ENCODE measurements around the gene SNAP47. TPM values are rescaled to one million over a fixed set of nuclear protein-coding genes. Genes with fewer than 3 reads are reported as not detected.

Gene SNAP47
- total RNA-seq, 1 donor from 2014 or later, result 45.9 TPM

GRCh38 chr1:227797144-227797543, 61.9 kb downstream of the SNAP47 start:
- Histone ChIP-seq H3K9me3 (replicated peaks) (no peaks in the 10 kb centered on the region), H3K27me3 (ENCODE audit: low read depth) (peaks cover 32% of the 10 kb centered on the region), H3K27ac (replicated peaks) (no peak overlapping the region), H3K4me3 (no peak overlapping the region), H3K4me1 (peaks cover 11% of the 10 kb centered on the region), H3K36me3 (no peaks in the 10 kb centered on the region)
- intact Hi-C loops (cut with micrococcal nuclease), result no loop called here
- DNase-seq, result no peak
- TF ChIP-seq CTCF (IDR thresholded peaks at IDR 0.05; ENCODE audit: borderline replicate concordance), result no peak

GRCh38 chr1:227797625-227798024, 62.4 kb downstream of the SNAP47 start:
- intact Hi-C loops (cut with micrococcal nuclease), result no loop called here
- peaks cover 32% of the 10 kb centered on the region for H3K27me3 ChIP-seq (ENCODE audit: low read depth)
- no peaks in the 10 kb centered on the region for H3K36me3 ChIP-seq
- no peak overlapping the region for H3K27ac ChIP-seq (replicated peaks)
- H3K4me1 ChIP-seq, result peaks cover 11% of the 10 kb centered on the region
- no peak overlapping the region for H3K4me3 ChIP-seq
- no peak for DNase-seq
- no peaks in the 10 kb centered on the region for H3K9me3 ChIP-seq (replicated peaks)
- no peak for TF ChIP-seq CTCF (IDR thresholded peaks at IDR 0.05; ENCODE audit: borderline replicate concordance)

GRCh38 chr1:227798078-227798802, 63.0 kb downstream of the SNAP47 start:
- Histone ChIP-seq H3K36me3 (no peaks in the 10 kb centered on the region), H3K27ac (replicated peaks) (no peak overlapping the region), H3K27me3 (ENCODE audit: low read depth) (peaks cover 32% of the 10 kb centered on the region), H3K4me1 (peaks cover 11% of the 10 kb centered on the region), H3K4me3 (no peak overlapping the region), H3K9me3 (replicated peaks) (peaks cover 3% of the 10 kb centered on the region)
- no peak for DNase-seq
- intact Hi-C loops (cut with micrococcal nuclease), result no loop called here
- no peak for TF ChIP-seq CTCF (IDR thresholded peaks at IDR 0.05; ENCODE audit: borderline replicate concordance)

GRCh38 chr1:227799756-227800155, 64.5 kb downstream of the SNAP47 start:
- no peak overlapping the region for H3K27ac ChIP-seq (replicated peaks)
- no peak for DNase-seq
- intact Hi-C loops (cut with micrococcal nuclease), result no loop called here

GRCh38 chr1:227803933-227804332, 68.7 kb downstream of the SNAP47 start:
- peaks cover 20% of the 10 kb centered on the region for H3K9me3 ChIP-seq (replicated peaks)
- DNase-seq, result no peak
- intact Hi-C loops (cut with micrococcal nuclease), result no loop called here
- H3K4me1 ChIP-seq, result no peaks in the 10 kb centered on the region
- H3K36me3 ChIP-seq, result no peaks in the 10 kb centered on the region
- TF ChIP-seq CTCF (IDR thresholded peaks at IDR 0.05; ENCODE audit: borderline replicate concordance), result no peak
- H3K27me3 ChIP-seq (ENCODE audit: low read depth), result peaks cover 18% of the 10 kb centered on the region
- no peak overlapping the region for H3K27ac ChIP-seq (replicated peaks)
- no peak overlapping the region for H3K4me3 ChIP-seq

More at GRCh38 chr1:227799756-227800155, 64.5 kb downstream of the SNAP47 start:
- Histone ChIP-seq H3K4me3 (no peak overlapping the region), H3K27me3 (ENCODE audit: low read depth) (peaks cover 29% of the 10 kb centered on the region), H3K36me3 (no peaks in the 10 kb centered on the region), H3K4me1 (peaks cover 3% of the 10 kb centered on the region), H3K9me3 (replicated peaks) (peaks cover 11% of the 10 kb centered on the region)
- TF ChIP-seq CTCF (IDR thresholded peaks at IDR 0.05; ENCODE audit: borderline replicate concordance), result no peak

Measured in left ventricle myocardium inferior (tissue), 1 donor.